GM18861 (cell line): Measurements from ENCODE around the gene FAM107B.
"Not testable (repeated sequence)": the region's sequence is repeated elsewhere in the genome, so short reads cannot be mapped to it uniquely, and the experiment has no call there.

ENCODE experiments used
- ATAC-seq: cut with Tn5 transposase; IDR thresholded peaks from one replicate; pipeline ENCODE4 v1.9.1; 2021; ENCODE audit not compliant: unreplicated experiment

FAM107B gene

GRCh38 chr10:14737808-14738545 lies 36.7 kb downstream of the FAM107B start:
- no peak for ATAC-seq

- ATAC-seq: no peak
These were observed 38.1 kb downstream of the FAM107B start for GRCh38 chr10:14736600-14737081.

- peak; percentile 56 for ATAC-seq
These were observed 38.7 kb downstream of the FAM107B start for GRCh38 chr10:14736043-14736442.

- no peak for ATAC-seq
These were observed 42.7 kb downstream of the FAM107B start for GRCh38 chr10:14731875-14732512.

- ATAC-seq: no peak
These were observed 46.4 kb downstream of the FAM107B start for GRCh38 chr10:14728346-14728745.

DNA sequence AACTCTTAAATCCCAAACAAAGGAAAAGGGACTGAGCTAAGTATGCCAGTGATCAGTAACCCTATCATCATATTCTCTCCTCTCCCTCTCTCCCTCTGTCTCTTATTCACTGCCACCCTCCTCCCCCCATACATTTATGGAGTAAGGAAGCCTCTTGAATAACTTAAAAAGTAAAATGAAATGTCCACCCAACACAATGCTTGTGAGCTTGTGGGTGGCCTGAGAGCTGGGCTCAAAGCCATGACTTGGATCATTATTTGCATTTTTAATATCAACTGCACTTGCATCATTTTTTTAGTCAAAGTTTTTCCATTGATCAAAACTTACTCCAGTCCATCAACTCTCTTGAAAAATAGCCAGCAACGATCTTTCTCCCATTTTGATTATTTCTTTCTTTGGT lies 46.8 kb downstream of the FAM107B start:
- ATAC-seq: no peak

DNA sequence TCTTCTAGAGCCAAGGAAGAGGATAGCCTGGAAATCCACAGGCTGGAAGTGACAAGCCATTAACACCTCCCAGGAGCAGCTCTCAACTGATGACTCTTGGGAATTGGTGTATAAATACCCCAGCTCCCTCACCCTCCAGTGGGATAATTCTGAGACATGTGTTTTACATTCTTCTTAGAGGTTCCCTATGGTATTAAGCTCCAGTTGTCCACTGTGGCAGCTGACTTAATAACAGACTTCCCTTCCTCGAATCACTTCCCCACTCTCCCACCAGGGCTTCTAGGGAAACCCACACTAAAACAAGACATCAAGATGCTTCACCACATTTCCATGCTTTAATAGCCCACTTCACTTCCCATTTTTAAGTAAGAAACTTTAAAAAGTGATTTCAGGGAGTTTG lies 47.2 kb downstream of the FAM107B start:
- ATAC-seq: no peak

GRCh38 chr10:14724931-14725330 lies 49.8 kb downstream of the FAM107B start:
- no peak for ATAC-seq

GRCh38 chr10:14723052-14723689 lies 51.5 kb downstream of the FAM107B start:
- ATAC-seq: no peak

GRCh38 chr10:14717552-14717951 lies 57.1 kb downstream of the FAM107B start:
- ATAC-seq: no peak

GRCh38 chr10:14712991-14713424 lies 61.7 kb downstream of the FAM107B start:
- no peak for ATAC-seq

DNA sequence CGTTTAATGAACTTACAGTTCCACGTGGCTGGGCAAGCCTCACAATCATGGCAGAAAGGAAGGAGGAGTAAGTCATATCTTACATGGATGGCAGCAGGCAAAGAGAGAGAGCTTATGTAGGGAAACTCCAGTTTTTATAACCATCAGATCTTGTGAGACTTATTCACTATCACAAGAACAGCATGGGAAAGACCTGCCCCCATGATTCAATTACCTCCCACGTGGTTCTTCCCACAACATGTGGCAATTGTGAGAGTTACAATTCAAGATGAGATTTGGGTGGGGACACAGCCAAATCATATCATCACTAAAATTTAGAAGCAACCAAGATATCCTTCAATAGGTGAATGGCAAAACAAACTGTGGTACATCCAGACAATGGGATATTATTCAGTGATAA lies 65.4 kb downstream of the FAM107B start:
- not testable (repeated sequence) for ATAC-seq

- no peak for ATAC-seq
These were observed 67.2 kb downstream of the FAM107B start for GRCh38 chr10:14707481-14707880.

- ATAC-seq: no peak
These were observed 69.0 kb downstream of the FAM107B start for GRCh38 chr10:14705548-14706230.

DNA sequence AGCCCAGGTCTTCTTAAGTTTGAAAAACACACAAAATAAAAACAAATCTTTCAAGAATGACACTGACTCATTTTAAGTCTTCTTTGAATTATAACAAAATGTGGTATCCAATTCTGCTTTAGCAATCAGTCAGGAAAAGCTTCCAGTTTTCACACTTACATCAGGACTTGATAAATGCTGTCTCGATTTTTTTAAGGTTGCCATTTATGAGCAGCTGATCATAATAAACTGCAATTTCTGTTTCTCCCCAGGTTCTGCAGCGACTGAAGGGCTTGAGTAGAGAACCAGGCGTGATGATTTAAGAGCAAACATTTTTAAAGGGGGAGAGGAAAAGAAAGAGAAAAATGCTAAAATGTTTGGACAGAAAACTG lies 71.1 kb downstream of the FAM107B start:
- ATAC-seq: no peak

DNA sequence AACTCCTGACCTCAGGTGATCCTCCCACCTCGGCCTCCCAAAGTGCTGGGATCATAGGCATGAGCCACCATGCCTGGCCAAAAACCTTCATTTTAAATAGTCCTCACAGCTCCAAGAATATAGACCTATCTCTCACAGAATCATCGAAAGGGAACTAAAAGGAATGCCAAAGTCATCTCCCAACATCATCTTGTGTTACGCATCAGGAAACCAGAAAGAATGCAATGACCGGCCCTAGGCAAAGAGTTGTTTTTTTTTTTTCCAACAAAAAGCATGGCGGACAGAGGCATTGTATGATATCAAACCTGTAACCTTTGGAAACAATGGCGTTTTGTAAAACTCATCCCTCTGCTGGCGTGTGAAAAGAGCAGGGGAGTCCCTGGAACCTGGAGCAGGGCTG lies 73.2 kb downstream of the FAM107B start:
- ATAC-seq: no peak

DNA sequence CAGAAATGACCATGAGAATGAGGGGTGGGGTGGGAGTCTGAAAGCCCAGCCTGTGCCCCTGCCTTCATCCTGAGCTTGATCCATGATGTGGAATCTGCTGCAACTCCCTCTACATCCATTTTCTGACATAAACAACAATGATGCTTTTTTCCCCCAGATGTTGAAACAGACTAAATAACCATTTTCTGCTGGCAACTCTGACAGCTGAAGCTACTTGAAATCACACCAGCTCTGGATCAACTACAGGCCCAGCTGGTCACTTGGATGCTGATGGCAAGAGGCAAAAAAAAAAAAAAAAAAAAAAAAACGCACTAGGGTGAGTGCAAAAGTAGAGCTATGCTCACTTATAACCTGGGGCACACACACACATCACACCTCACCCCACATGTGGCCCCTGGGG lies 74.2 kb downstream of the FAM107B start:
- ATAC-seq: no peak

GRCh38 chr10:14699482-14699881 lies 75.2 kb downstream of the FAM107B start:
- no peak for ATAC-seq

DNA sequence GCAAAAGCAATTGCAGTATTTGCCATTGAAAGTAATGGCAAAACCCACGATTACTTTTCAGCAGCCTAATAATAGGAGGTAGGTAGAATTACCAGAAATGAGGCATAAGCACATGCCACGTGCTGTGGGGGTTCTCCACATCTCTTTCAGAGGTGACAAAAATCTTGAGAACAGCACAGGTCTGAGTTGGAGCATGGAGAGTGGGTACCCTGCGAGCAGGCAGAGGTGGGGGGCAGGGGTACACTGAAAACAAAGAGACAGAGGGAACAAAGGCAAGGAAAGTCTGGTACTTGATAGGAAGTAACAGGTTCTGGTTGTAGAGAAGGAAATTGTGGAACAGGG lies 75.9 kb downstream of the FAM107B start:
- no peak for ATAC-seq

DNA sequence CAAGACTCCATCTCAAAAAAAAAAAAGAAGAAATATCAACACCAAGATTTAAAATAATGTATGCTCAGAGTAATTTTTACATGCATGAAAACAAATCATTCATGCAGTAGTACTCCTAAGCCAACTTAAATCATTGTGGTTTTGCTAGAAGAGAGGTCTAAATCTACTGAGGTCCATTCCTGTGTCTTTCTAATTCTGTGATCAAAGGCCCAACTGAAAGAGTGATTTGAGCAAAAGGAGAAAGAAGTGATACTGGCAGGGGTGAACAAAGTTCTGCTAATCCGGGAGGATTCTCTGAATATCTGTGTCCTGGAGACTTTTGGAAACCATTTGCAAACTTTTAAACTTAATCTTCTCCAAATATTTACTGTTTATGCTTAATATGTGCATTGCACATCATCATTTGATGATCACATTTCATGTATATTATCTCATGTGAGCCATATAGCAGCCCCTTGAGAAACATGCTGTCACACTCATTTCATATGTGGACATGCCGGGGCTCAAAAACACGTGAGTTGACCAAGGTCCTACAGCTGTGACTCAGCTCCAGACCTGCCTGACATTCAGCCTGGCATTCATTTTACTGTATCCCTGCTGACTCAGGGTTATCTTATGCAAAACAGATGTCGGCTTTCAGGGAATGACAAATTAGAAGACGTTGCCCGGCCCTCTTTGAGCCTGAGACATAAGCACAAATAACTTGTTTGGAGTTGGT lies 76.4 kb downstream of the FAM107B start:
- no peak for ATAC-seq

GRCh38 chr10:14697281-14697680 lies 77.4 kb downstream of the FAM107B start:
- no peak for ATAC-seq
